GM18909 (cell line): ENCODE data around the gene CERT1.
"Not testable (repeated sequence)": the region's sequence is repeated elsewhere in the genome, so short reads cannot be mapped to it uniquely, and the experiment has no call there.

Experiments
- ATAC-seq: cut with Tn5 transposase; IDR thresholded peaks from one replicate; pipeline ENCODE4 v1.9.1; 2021; ENCODE audit warnings: mild to moderate bottlenecking; ENCODE audit not compliant: unreplicated experiment, poor library complexity

Gene CERT1

GRCh38 chr5:75524071-75524470, 12.6 kb upstream of the CERT1 start:
- peak; percentile 91 for ATAC-seq

- no peak for ATAC-seq
These were observed 11.8 kb upstream of the CERT1 start for GRCh38 chr5:75523275-75523674.

GRCh38 chr5:75522542-75522941, 11.1 kb upstream of the CERT1 start:
- no peak for ATAC-seq

- ATAC-seq: no peak
These were observed 10.6 kb upstream of the CERT1 start for GRCh38 chr5:75522025-75522424.

- no peak for ATAC-seq
These were observed 9.8 kb upstream of the CERT1 start for GRCh38 chr5:75521195-75521594.

- no peak for ATAC-seq
These were observed 8.3 kb upstream of the CERT1 start for GRCh38 chr5:75519761-75520160.

- ATAC-seq: no peak
These were observed 2.9 kb upstream of the CERT1 start for GRCh38 chr5:75514323-75514722.

GRCh38 chr5:75513841-75514240, 2.4 kb upstream of the CERT1 start:
- no peak for ATAC-seq

GRCh38 chr5:75512383-75513074, 1.1 kb upstream of the CERT1 start:
- ATAC-seq: no peak

GRCh38 chr5:75510836-75511434, 494 bp downstream of the CERT1 start:
- ATAC-seq: peak; percentile 36

- ATAC-seq: peak; percentile 11
These were observed 1.0 kb downstream of the CERT1 start for GRCh38 chr5:75510417-75510835.

- no peak for ATAC-seq
These were observed 1.5 kb downstream of the CERT1 start for GRCh38 chr5:75509956-75510355.

GRCh38 chr5:75509546-75509945, 1.9 kb downstream of the CERT1 start:
- no peak for ATAC-seq

GRCh38 chr5:75507841-75508240, 3.6 kb downstream of the CERT1 start:
- ATAC-seq: no peak

- not testable (repeated sequence) for ATAC-seq
These were observed 6.3 kb downstream of the CERT1 start for GRCh38 chr5:75505112-75505511.

- not testable (repeated sequence) for ATAC-seq
These were observed 12.6 kb downstream of the CERT1 start for GRCh38 chr5:75498875-75499274.

- no peak for ATAC-seq
These were observed 13.1 kb downstream of the CERT1 start for GRCh38 chr5:75498208-75498777.

- no peak for ATAC-seq
These were observed 15.4 kb downstream of the CERT1 start for GRCh38 chr5:75496026-75496425.

- ATAC-seq: no peak
These were observed 19.8 kb downstream of the CERT1 start for GRCh38 chr5:75491621-75492020.

GRCh38 chr5:75489847-75490246, 21.6 kb downstream of the CERT1 start:
- not testable (repeated sequence) for ATAC-seq

GRCh38 chr5:75484605-75485004, 26.8 kb downstream of the CERT1 start:
- no peak for ATAC-seq

- no peak for ATAC-seq
These were observed 28.9 kb downstream of the CERT1 start for GRCh38 chr5:75482482-75482881.
